ENCODE measurements around the gene FOXN1.

- TF ChIP-seq EGR1 (IDR thresholded peaks at IDR 0.05; ENCODE audit: low read depth in 2 of 2) (no peak), CTCF (IDR thresholded peaks at IDR 0.05; ENCODE audit: low read depth, low read length, missing input control) (no peak), JUND (IDR thresholded peaks at IDR 0.05) (no peak), MAX (IDR thresholded peaks at IDR 0.05) (no peak), GABPA (IDR thresholded peaks at IDR 0.05 in 1 of 2, conservative IDR thresholded peaks at IDR 0.05 in 1 of 2) (no peak), FOXA1 (IDR thresholded peaks at IDR 0.05) (no peak)
- TF ChIP-seq, protein P1, sequence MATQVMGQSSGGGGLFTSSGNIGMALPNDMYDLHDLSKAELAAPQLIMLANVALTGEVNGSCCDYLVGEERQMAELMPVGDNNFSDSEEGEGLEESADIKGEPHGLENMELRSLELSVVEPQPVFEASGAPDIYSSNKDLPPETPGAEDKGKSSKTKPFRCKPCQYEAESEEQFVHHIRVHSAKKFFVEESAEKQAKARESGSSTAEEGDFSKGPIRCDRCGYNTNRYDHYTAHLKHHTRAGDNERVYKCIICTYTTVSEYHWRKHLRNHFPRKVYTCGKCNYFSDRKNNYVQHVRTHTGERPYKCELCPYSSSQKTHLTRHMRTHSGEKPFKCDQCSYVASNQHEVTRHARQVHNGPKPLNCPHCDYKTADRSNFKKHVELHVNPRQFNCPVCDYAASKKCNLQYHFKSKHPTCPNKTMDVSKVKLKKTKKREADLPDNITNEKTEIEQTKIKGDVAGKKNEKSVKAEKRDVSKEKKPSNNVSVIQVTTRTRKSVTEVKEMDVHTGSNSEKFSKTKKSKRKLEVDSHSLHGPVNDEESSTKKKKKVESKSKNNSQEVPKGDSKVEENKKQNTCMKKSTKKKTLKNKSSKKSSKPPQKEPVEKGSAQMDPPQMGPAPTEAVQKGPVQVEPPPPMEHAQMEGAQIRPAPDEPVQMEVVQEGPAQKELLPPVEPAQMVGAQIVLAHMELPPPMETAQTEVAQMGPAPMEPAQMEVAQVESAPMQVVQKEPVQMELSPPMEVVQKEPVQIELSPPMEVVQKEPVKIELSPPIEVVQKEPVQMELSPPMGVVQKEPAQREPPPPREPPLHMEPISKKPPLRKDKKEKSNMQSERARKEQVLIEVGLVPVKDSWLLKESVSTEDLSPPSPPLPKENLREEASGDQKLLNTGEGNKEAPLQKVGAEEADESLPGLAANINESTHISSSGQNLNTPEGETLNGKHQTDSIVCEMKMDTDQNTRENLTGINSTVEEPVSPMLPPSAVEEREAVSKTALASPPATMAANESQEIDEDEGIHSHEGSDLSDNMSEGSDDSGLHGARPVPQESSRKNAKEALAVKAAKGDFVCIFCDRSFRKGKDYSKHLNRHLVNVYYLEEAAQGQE (IDR thresholded peaks at IDR 0.05): no peak
These were observed 21.7 kb downstream of the FOXN1 start for GRCh38 chr17:28527859-28528258.
